ENCODE measurements around the gene RPL36A.

The RPL36A gene

DNA sequence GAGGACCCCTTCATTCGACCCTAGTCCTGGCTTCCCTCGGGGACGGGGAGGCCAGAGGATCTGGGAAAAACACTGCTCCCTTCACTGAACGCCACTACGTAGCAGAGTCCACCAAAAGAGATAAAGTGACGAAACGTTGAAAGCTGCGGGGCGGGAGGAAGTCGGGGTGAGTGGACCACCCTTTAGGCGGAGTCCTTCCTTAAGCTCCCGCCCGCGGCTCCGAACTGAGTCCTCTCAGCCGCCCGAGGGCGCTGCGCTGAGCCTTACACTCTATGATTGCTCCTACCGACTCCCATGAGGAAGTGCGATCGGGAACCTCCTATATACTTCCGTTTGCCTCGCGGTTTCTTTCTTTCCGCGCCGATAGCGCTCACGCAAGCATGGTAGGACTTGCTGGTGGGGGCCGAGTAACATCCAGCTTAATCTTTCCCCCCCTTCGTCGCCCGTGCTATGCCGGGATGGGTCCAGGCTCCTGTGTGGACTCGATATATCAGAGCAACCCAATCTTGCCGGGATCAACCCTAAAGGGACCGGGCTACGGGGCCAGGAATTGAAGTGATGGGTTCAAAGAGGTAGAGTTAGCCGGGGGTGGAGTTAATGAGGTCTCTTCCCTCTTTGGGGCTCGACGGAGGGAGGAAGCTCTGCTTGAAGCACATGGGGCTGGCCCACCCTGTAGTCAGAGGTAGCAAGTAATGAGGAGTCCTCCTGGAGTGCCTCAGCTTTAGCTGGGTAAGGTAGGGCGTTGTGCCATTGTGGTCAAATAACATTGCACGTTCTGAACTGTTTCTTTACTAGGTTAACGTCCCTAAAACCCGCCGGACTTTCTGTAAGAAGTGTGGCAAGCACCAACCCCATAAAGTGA is at the start of gene RPL36A:
Gene RPL36A, plus strand, starts transcription at position 348 of the 862 bp plus-strand sequence. Its CDS starts 33 bp downstream, at position 381.
- DNase-seq, result peak; percentile 84 to 86

- no peak for DNase-seq
Observed at GRCh38 chrX:101347859-101348451, 42.9 kb upstream of the RPL36A start.

- DNase-seq, result peak; percentile 65
Observed at GRCh38 chrX:101348452-101349192, 42.2 kb upstream of the RPL36A start, which contains the start of gene TIMM8A. Gene TIMM8A, minus strand, starts transcription at chrX:101348742. Its CDS starts 78 bp downstream, at chrX:101348664.

GRCh38 chrX:101349193-101349562 is 41.6 kb upstream of the RPL36A start:
- DNase-seq, result no peak

DNA sequence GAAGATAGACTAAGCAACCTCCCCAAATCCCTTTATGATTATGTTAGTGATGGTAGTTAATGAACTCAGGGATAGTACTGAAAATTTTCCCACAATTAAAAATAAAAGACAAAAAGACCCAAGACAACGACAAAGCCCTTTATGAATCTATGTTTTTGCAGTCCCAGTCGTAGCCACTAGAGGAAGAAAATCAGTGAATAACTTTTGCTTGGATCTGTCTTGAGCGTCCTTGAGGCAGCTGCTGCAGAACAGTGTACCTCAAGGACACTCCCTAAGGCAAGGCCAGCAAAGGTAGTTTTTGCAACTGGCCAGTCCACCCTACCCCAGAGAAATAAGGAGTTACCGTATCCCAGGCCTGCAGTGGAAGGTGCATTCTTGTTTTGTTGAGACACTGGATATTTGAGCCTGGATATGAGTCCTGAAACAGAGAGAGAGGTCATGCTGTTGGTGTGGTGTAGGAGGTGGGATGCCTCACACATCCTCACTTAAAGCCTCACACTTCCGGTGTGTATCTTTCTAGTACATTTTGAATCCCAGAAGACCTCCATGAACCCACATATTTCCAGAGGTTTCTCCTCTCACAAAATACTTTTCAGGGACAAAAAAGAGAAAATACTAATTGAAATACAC is 33.5 kb upstream of the RPL36A start:
- no peak for DNase-seq

GRCh38 chrX:101359966-101360365 is 30.8 kb upstream of the RPL36A start:
- DNase-seq, result no peak

DNA sequence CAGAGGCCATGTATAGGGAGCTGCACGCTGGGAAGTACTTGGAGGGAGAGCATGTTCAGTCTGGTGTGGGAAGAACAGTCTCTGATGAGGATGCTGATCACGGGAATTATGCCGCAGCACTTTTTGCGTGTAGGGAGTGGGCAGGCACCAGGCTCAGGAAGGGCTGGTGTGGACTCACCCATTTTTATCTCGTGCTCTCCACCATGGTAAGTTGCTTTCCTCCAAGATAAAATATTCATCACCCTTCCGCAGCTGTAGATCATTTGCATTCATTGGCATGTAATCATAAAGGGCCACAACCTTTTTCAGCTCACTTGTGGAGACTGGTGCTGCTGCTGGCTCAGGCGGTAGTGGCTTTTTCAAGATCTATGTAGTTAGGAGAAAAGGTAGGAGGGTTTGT is 30.4 kb upstream of the RPL36A start:
- no peak for DNase-seq

DNA sequence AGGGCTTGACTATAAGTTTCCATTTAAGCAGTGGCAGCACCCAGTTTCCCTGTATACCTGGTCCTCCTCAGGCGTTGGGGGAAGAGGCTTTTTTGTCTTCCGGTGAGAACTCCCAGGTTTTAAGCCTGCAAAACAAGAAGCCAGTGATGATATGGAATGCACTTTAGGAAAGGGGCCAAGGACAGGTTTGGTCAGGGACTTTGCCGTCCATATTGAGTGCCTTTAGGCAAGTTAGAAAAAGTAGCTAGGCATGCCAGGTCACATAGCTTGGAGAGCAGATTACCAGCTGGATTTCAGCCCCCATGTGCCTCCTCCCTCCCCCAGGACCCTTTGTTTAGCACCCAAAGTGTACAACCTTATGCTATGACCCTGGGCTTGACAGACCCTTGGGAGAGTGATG is 28.7 kb upstream of the RPL36A start:
- DNase-seq, result no peak

DNA sequence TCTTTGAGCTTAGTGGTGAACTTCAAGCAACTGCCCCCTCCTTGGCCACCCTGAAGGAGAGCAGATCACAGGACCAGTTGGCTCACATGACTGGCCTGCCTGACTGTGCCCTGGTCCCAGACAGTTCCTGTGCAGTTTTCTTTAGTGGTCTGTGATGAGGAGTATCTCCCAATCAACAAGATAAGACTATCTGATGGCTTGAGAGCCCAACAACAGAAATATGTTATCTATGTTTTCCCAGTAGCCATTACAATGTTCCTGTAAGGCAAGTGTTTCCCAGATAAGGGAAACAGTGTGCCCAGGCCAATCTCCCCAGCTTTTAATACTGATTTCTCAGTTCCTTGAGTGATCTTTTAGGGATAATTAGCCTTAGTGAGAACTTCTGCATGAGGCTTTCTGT is 28.1 kb upstream of the RPL36A start:
- no peak for DNase-seq

DNA sequence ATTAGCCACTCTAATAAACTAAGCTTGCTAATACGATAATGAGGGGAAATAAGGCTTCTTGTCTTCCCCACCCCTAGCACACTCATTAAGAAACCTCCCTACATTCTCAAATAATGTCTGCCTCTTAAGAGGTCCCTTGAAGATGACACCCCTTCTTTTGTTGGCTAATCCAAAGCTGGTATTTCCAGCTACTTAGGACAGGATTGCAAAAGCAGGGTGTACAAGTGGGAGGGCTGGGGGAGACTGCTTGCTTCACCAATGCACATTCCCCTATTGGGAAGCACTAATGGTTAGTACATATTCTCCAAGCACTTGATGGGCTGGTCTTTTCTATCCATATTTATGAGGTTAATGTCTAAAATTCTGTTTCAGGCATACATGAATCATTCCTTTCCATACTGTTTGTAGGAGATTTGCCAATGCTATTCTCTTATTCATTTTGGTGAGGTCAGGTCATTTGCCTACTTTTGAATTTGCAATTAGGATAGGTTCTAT is 25.5 kb upstream of the RPL36A start:
- DNase-seq, result peak in 1 of 2 donors; percentile 60

DNA sequence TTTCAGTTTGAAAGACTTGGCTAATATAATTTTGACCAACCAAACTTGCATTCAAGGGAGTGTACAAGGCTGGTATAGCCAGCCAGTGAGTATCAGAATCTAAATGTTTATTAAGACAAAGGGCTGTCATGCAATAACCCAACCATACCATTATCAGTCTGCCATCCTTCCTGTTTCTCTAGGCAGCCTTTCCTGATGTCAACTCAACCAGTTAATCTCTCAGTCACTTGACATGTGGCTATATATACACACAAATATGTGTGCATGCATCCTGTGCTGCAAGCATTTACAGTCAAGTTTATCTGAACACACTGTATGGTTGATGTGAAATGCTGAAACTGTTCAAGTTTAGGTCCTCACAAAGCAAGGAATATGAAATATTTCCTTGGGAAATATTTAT is 22.0 kb upstream of the RPL36A start:
- no peak for DNase-seq

DNA sequence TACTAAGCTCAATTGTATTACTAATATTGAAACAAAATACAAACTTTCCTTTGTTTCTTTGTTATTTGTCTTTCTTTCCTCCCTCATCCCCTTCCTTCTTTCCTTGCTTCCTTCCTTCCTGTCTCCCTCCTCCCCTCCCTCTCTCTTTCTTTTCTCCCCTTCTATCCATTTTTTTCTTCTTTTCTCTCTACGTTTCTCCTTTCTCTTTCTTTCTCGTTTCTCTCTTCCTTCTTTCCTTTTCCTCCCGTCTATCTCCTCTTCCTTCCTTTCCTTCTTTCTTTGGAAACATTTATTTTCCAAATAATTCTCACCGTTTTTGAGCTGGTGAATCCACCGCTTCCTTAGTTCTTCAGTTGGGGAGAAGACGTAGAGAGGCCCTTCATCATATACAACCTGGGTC is 21.1 kb upstream of the RPL36A start:
- DNase-seq, result no peak

DNA sequence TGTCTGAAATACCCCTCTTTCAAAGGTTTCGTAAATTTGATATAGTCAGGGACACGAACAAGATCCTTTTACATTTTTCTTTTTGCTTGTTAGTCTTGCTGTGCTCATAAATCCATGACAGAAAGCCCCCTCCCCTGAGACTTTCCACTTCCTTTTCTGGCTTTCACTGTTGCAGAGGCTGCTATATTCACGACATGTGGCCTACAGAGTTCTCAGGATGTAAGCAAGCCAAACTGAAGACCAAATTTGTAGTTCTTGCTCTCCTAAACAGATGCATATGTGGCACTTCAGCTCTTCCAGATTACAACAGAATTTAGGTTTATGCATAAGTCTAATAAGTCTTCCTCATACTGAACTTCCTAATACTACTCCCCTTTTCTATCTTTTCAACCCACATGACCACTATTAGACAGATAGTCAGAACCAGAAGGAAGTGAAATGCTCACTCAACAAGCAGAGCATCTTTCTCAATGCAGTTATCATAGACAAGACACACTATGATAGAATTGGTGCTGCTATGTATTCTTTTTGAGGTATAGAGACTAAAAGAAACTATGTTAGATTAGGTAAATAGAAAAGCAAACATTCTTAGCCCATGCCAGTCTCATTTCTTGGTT is 19.8 kb upstream of the RPL36A start:
- DNase-seq, result no peak

- DNase-seq, result peak; percentile 17 to 18
Observed at GRCh38 chrX:101377547-101377946, 13.3 kb upstream of the RPL36A start.

DNA sequence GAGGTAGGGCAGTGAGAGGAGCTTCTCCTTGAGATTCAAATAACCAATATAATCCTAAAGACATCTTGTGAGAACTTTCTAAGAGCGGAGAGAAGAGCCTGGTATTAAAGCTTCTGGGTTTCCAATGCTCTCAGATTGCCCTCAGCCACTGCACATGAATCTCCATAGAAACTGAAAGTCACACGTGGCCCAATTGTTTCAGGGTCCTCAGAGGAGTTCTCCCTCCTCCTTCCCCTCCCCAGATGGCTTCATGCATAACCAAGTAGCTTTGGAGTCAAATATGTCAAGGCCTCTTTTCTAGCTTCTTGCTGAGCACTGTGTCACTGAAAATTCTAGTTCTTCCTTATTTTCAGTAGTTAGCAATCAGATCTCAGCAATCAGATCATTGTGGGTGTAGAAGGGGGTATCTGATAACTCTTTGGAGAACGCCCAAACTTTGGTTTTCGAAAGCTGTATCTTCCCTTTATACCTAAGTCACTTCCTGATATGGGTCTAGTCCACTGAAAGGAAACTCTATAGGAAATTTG is 7.1 kb upstream of the RPL36A start:
- peak in 1 of 2 donors; percentile 12 for DNase-seq

GRCh38 chrX:101385026-101385684 is 5.7 kb upstream of the RPL36A start:
- DNase-seq, result no peak

DNA sequence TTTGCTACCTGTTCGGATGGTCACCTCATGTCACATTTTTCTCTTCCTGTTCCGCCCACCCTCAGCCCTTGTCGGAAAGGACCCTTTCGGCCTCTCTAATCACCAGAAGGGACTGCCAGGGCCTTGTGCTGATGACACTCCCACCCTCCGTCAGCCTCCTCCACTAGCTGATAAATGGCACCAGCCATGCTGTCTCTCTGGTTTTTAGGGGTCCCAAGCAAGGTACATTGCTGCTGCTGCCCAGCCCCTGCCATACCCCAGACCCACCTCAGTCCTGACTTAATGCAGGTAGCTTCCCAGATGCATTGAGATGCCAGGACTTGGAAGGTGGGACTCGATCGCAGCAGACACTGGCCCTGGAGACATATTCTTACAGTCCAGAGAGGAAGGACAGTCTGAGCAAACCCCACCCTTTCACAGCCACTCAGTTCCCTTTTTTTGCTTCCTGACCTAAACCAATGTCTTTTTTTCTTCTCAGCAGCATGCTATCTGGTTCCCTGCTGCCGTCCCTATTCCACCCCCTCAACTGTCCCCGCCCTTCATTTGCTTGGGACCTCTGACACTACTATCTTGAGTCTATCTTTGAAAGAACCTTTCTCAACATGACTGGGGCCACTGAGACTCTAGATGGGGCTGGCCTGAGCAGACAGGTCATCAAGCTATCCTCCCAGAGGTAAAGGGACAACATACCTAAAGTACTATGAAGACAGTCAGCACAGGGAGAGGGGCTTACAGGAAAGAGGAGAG is 4.8 kb upstream of the RPL36A start, which contains the start of gene BTK:
Gene BTK, minus strand, starts transcription at position 397 of the 747 bp plus-strand sequence. CDS start 10,907 bp downstream, outside the sequence.
- peak; percentile 63 to 71 for DNase-seq

DNA sequence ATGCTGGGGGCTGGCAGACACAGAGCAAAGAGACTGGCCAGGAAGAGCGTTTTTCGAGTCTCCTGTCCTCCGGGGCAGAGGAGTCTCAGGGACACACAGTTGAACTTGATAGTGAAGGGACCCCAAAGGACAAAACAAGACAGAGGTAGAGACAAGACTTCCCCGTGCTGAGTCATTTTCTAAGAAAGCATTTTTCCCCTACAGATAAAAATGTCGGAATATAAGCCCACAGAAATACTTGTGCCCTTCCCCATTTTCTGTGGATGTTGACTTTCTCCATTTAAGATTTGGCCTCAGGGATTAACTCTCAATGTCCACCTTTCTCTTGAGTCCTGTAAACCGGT is 4.3 kb upstream of the RPL36A start:
- DNase-seq, result no peak

DNA sequence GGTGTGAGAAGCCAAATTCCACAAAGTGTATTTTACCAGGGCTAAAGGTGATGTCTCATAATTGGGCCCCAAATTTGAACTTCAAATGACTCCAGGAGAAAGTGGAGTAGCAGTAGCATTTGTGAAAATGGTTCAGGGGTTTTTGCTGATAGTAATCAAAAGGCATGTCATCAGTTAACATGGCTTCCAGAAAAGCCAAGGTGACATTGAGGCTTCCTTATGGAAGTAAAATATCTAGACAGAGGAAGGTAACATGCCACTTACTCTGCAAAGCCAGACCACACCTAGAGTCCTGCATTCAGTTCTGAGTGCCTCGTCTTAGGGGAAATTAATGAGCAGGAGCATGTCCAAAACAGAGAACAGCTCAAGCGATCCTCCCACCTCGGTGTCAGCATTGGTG is 2.2 kb upstream of the RPL36A start:
- DNase-seq, result no peak

DNA sequence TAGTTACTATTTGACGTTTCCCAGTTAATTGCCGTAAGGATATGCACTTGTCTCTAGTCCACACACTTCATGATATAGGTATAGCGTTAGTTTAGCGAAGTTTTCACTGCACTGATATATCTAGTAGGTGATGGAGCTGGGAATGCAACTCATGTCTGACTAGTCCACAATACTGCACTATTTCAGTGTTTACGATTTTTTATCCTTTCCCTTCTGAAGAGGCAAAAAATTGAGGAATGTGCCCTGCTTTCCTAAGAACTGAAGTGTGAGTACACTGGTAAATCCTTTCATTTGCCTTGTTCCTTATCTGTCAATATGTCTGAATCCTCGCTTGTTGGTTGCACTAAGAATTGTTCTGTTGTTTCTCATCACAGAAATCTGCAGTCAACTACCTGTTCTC is 1.0 kb downstream of the RPL36A start:
- no peak for DNase-seq
